ENCODE results near the gene ATP13A3.

Gene ATP13A3

GRCh38 chr3:194423317-194423716, 63.5 kb downstream of the ATP13A3 start:
- no peak for DNase-seq
- TF ChIP-seq POLR2A (IDR thresholded peaks at IDR 0.05; ENCODE audit: low read length) (no peak), GATA1 (IDR thresholded peaks at IDR 0.05; ENCODE audit: low read depth, low read length) (no peak)

DNA sequence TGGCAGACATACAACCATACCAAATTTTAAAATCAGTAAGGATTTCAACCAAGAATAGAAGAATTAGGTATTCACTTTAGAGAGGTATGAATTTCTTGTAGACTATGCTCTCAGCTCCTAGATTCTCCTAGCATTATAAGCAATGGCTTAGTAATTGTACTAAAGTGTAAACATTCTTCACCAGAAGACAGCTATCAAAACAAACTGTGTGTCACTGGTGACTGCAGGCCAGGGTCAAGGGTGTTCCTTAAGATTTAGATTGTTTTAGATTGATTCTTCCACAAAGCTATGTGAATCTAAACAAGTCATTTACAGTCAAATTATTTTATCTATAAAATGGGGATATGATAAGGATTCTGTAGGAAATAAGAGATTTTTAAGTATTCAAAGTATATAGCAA, 64.6 kb downstream of the ATP13A3 start:
- DNase-seq: no peak
- TF ChIP-seq POLR2A (IDR thresholded peaks at IDR 0.05; ENCODE audit: low read length) (no peak), GATA1 (IDR thresholded peaks at IDR 0.05; ENCODE audit: low read depth, low read length) (no peak)

- no peak for DNase-seq
- TF ChIP-seq GATA1 (IDR thresholded peaks at IDR 0.05; ENCODE audit: low read depth, low read length): no peak
- TF ChIP-seq POLR2A (IDR thresholded peaks at IDR 0.05; ENCODE audit: low read length): no peak
These were observed 68.1 kb downstream of the ATP13A3 start for GRCh38 chr3:194418671-194419070.

- TF ChIP-seq POLR2A (IDR thresholded peaks at IDR 0.05; ENCODE audit: low read length) (no peak), GATA1 (IDR thresholded peaks at IDR 0.05; ENCODE audit: low read depth, low read length) (no peak)
- no peak for DNase-seq
These were observed 79.4 kb downstream of the ATP13A3 start for GRCh38 chr3:194407423-194407822.

DNA sequence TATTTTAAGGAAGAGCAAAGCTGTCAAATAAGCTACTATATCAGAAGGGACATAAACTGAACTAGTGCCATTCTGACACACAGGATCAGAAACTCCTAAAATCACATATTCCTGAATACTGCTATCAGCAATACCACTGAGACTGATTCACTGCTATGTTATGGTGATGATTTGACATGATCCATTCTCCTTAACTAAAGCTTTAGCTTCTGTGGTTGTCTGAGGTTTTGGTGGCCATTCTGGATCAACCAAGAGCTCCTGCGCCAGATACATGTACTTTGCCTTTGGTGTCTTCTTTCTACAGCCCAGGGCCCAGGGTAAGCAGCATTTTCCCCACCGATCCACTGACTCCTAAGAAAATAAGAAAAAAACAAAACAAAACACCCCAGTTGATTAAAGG, 81.0 kb downstream of the ATP13A3 start:
- no peak for DNase-seq
- no peak for TF ChIP-seq POLR2A (IDR thresholded peaks at IDR 0.05; ENCODE audit: low read length)
- TF ChIP-seq GATA1 (IDR thresholded peaks at IDR 0.05; ENCODE audit: low read depth, low read length): no peak

GRCh38 chr3:194404365-194405140, 82.2 kb downstream of the ATP13A3 start:
- DNase-seq: peak; percentile 67 to 80
- no peak for TF ChIP-seq POLR2A (IDR thresholded peaks at IDR 0.05; ENCODE audit: low read length)
- no peak for TF ChIP-seq GATA1 (IDR thresholded peaks at IDR 0.05; ENCODE audit: low read depth, low read length)

DNA sequence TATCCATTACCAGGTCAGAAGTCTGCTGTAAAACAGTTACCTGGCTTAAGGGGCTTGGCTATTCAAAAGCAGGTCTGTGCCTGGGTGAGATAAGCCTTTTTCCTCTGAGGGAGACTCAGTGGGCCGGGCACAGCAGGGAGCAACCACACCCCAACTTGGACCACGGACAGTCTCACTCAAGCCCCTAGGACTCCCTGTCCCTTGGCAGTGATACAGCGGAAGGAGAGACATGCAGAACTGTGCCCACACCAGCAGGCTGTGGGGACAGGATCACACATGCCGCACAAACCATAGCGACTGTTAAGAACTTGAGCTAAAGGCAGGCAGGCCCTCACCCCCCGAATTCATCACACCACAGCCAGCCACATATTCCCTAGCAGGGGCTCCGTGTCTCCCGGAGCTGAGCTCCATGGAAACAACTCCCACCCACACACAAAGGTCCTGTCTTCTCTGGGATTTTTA, 84.9 kb downstream of the ATP13A3 start:
- no peak for TF ChIP-seq POLR2A (IDR thresholded peaks at IDR 0.05; ENCODE audit: low read length)
- TF ChIP-seq GATA1 (IDR thresholded peaks at IDR 0.05; ENCODE audit: low read depth, low read length): no peak
- DNase-seq: no peak

DNA sequence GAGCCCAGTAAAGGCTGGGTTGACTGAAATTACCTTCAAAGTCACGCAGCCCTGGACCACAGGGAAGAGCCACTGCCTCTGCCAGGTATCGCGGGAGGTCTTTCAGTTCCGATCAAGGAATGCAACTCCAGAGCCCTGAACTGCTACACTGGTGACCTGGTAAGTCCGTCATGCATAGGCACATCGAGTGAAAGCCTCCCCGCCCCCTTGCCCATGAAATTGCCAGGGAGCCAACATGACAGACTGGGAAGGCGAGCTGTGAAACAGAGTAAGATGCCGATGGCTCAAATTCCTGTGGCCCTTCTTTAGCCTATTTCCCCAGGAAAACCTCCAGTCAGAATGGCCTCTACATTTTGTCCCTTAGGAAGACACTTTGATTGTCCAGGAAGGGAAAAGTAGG, 85.5 kb downstream of the ATP13A3 start:
- TF ChIP-seq GATA1 (IDR thresholded peaks at IDR 0.05; ENCODE audit: low read depth, low read length) (no peak), POLR2A (IDR thresholded peaks at IDR 0.05; ENCODE audit: low read length) (no peak)
- no peak for DNase-seq

DNA sequence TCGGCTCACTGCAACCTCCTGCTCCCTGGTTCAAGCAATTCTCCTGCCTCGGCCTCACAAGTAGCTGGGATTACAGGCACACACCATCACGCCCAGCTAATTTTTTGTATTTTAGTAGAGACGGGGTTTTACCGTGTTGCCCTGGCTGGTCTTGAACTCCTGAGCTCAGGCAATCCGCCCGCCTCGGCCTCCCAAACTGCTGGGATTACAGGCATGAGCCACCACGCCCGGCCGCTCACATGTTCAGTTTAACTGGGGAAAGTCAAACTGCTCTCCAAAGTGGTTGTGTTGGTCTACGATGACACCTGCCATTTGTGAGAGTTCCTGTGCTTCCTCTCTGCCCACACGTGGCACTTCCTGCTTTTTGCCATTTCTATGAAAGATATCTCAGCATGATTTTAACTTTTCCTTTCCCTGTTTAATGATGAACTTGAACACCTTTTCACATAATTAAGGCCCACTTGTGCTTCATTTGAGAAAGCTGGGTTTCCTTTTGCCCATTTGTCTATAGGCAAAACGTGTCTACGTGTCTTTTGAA, 86.9 kb downstream of the ATP13A3 start:
- TF ChIP-seq POLR2A (IDR thresholded peaks at IDR 0.05; ENCODE audit: low read length): no peak
- no peak for TF ChIP-seq GATA1 (IDR thresholded peaks at IDR 0.05; ENCODE audit: low read depth, low read length)
- no peak for DNase-seq

GRCh38 chr3:194399166-194399565, 87.6 kb downstream of the ATP13A3 start, which contains the start of gene GP5:
TSS of gene GP5 (minus strand) at chr3:194399266. CDS start at chr3:194398282, 984 bp downstream.
- no peak for TF ChIP-seq GATA1 (IDR thresholded peaks at IDR 0.05; ENCODE audit: low read depth, low read length)
- no peak for TF ChIP-seq POLR2A (IDR thresholded peaks at IDR 0.05; ENCODE audit: low read length)

DNA sequence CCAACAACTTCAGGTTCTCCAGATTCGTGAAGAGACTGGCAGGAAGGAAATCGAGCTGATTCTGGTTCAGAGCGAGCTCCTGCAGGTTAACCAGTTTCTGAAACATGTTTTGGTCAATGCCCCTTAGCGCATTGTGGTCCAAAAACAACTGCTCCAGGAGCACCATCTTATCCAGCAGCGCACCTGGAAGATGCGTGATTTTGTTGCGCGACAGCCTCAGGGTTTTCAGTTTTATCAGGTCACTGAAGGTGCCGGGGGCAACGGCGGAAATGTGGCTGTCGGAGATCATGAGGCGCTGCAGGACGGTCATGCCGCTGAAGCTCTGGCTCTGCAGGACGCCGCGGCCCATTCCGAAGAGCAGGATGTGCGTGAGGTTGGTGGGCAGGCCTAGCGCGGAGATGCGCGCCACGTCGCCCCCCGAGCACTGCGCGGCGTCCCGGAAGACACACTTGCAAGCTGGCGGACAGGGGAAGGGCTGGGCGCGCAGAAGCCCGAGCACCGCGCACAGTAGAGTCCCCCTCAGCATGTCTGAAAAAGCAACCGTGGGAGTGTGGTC, 89.0 kb downstream of the ATP13A3 start:
- TF ChIP-seq GATA1 (IDR thresholded peaks at IDR 0.05; ENCODE audit: low read depth, low read length) (no peak), POLR2A (IDR thresholded peaks at IDR 0.05; ENCODE audit: low read length) (no peak)
- peak in 1 of 2 experiments; percentile 43 for DNase-seq

More at GRCh38 chr3:194399166-194399565, 87.6 kb downstream of the ATP13A3 start, which contains the start of gene GP5:
- DNase-seq: no peak

DNA sequence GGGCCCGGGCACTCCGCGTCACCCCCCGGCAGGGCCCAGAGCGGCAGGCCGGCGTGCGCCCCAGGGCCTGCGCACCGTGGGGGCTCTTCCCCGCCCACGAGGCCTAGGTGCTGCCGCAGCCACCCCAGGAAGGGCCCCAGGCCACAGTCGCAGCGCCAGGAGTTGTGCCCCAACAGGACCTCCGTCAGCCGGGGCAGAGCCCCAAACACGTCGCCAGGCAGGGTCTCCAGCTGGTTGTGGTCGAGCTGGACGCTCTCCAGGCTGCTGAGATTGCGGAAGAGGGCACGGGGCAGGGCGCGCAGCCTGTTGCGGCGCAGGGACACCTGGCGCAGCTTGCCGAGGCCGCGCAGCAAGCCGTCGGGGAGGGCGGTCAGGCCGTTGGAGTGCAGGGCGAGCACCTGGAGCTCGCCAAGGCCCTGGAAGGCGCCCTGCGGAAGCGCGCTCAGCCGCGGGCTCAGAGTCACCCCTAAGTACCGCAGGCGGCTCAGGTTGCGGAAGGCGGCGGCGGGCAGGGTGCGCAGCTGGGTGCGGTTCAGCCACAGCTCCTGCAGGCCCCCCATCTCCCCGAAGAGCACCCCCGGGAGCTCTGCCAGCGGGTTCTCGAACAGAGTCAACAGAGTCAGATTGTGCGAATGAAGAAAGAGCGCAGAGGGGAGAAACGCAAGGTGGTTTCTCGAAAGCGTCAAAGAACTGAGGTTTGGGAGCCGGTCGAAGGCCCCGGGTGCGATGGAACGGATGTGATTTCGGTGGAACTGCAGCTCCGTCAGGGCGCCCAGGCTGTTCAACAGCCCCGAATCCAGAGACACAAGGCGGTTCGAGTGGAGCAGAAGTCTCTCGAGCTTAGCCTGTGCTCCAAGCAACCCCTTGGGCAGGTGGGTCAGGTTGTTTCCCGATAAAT, 89.7 kb downstream of the ATP13A3 start:
- no peak for TF ChIP-seq POLR2A (IDR thresholded peaks at IDR 0.05; ENCODE audit: low read length)
- no peak for TF ChIP-seq GATA1 (IDR thresholded peaks at IDR 0.05; ENCODE audit: low read depth, low read length)
- no peak for DNase-seq

DNA sequence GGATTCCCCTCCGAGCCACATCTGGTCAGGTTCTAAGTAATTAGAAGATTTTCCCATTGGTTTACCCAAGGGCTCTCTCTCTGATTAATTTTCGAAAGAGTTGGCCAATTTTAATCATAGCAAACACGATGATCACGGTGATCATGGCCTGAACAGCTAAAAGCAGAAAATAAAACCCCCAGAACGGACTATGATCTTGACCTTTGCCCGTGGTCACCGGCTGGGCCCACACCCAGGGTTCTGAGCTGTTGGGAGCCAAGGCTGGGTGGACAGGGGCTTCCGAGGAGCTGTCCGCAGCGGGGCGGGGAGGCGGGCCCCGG, 90.3 kb downstream of the ATP13A3 start:
- TF ChIP-seq GATA1 (IDR thresholded peaks at IDR 0.05; ENCODE audit: low read depth, low read length) (no peak), POLR2A (IDR thresholded peaks at IDR 0.05; ENCODE audit: low read length) (no peak)
- DNase-seq: no peak
